Neural cell (in vitro differentiated cells): ENCODE data around the gene KCNQ2. TPM values are rescaled to one million over a fixed set of nuclear protein-coding genes. Genes with fewer than 3 reads are reported as not detected.

Experiments
- H2AFZ ChIP-seq: fragments of 200-600, 300-800 bp; sonication (generic), shearing (Covaris generic); 2 replicates; pipeline ENCODE4 v1.6.0; 2014; ENCODE audit warnings: low read depth, mild to moderate bottlenecking, antibody characterized with exemption, low read length, moderate library complexity
- H3F3A ChIP-seq: fragments of 200-600 bp; shearing (Covaris generic); 2 replicates; pipeline ENCODE4 v1.6.1; 2016; ENCODE audit warnings: mild to moderate bottlenecking, moderate library complexity, mixed read lengths, antibody characterized with exemption, low read length; ENCODE audit not compliant: insufficient read depth, poor library complexity, severe bottlenecking
- H3K27ac ChIP-seq: fragments of 200-600, 300-800 bp; sonication (generic), shearing (Covaris generic); 2 replicates; pipeline ENCODE4 v1.5.1; 2014; ENCODE audit warnings: mild to moderate bottlenecking, low read length, moderate library complexity
- H3K27me3 ChIP-seq: fragments of 300-800, 200-600 bp; sonication (generic), shearing (Covaris generic); 2 replicates; pipeline ENCODE4 v1.6.0; 2014; ENCODE audit warnings: mild to moderate bottlenecking, low read depth, low read length, moderate library complexity; ENCODE audit not compliant: insufficient read depth
- H3K36me3 ChIP-seq: fragments of 300-800, 200-600 bp; sonication (generic), shearing (Covaris generic); 2 replicates; pipeline ENCODE4 v1.5.1; 2014; ENCODE audit warnings: mild to moderate bottlenecking, antibody characterized with exemption, low read length, moderate library complexity; ENCODE audit not compliant: insufficient read depth
- H3K4me2 ChIP-seq: fragments of 300-800, 200-600 bp; sonication (generic), shearing (Covaris generic); 2 replicates; pipeline ENCODE4 v1.6.0; 2014; ENCODE audit warnings: mild to moderate bottlenecking, low read length
- H3K4me3 ChIP-seq: fragments of 300-800, 200-600 bp; sonication (generic), shearing (Covaris generic); 2 replicates; pipeline ENCODE4 v1.5.1; 2014; ENCODE audit warnings: mild to moderate bottlenecking, low read length, moderate library complexity
- H3K79me2 ChIP-seq: fragments of 200-600 bp; shearing (Covaris generic); replicated peaks from 2 replicates; pipeline ENCODE4 v1.6.0; 2014; ENCODE audit warnings: mild to moderate bottlenecking, low read length, moderate library complexity; ENCODE audit not compliant: insufficient read depth
- H3K9ac ChIP-seq: fragments of 300-800, 200-600 bp; sonication (generic), shearing (Covaris generic); 2 replicates; pipeline ENCODE4 v1.6.1; 2016; ENCODE audit warnings: mild to moderate bottlenecking, low read length, mixed read lengths
- H3K9me2 ChIP-seq: fragments of 200-600 bp; shearing (Covaris generic); 2 replicates; pipeline ENCODE4 v1.6.1; 2016; ENCODE audit warnings: mild to moderate bottlenecking, low read length, mixed read lengths; ENCODE audit not compliant: insufficient read depth
- H3K9me3 ChIP-seq: fragments of 200-600, 300-800 bp; sonication (generic), shearing (Covaris generic); 2 replicates; pipeline ENCODE4 v1.6.1; 2016; ENCODE audit warnings: mild to moderate bottlenecking, mixed run types, low read length, moderate library complexity, mixed read lengths
- H4K20me1 ChIP-seq: fragments of 200-600 bp; shearing (Covaris generic); 2 replicates; pipeline ENCODE4 v1.6.1; 2016; ENCODE audit warnings: mild to moderate bottlenecking, mixed run types; ENCODE audit not compliant: insufficient read depth
- CTCF ChIP-seq: fragments of 450-650 bp; IDR thresholded peaks from 2 replicates; pipeline ENCODE4 v1.5.1; 2014; ENCODE audit warnings: antibody characterized with exemption, mild to moderate bottlenecking, moderate library complexity; ENCODE audit not compliant: poor library complexity, severe bottlenecking
- EP300 ChIP-seq: fragments of 450-650 bp; conservative IDR thresholded peaks from 2 replicates; pipeline ENCODE4 v1.6.1; 2014; ENCODE audit warnings: antibody characterized with exemption, mild to moderate bottlenecking, moderate library complexity; ENCODE audit not compliant: poor library complexity, severe bottlenecking
- EZH2 ChIP-seq: fragments of 200-600, 300-800 bp; shearing (Covaris generic), sonication (generic); IDR thresholded peaks from 2 replicates; pipeline ENCODE4 v1.6.1; 2014; ENCODE audit warnings: antibody characterized with exemption, low read length, borderline replicate concordance, mild to moderate bottlenecking; ENCODE audit not compliant: insufficient read depth, poor library complexity, severe bottlenecking
- MXI1 ChIP-seq: fragments of 450-650 bp; conservative IDR thresholded peaks from 2 replicates; pipeline ENCODE4 v1.6.1; 2014; ENCODE audit warnings: antibody characterized with exemption, mild to moderate bottlenecking; ENCODE audit not compliant: poor library complexity, severe bottlenecking
- POLR2AphosphoS5 ChIP-seq: IDR thresholded peaks from 2 replicates; pipeline ENCODE4 v1.6.1; 2012
- RAD21 ChIP-seq: fragments of 450-650 bp; conservative IDR thresholded peaks from 2 replicates; pipeline ENCODE4 v1.6.1; 2014; ENCODE audit warnings: antibody characterized with exemption, mild to moderate bottlenecking, moderate library complexity
- REST ChIP-seq: IDR thresholded peaks from 2 replicates; pipeline ENCODE4 v1.6.1; 2012; ENCODE audit warnings: borderline replicate concordance
- SMC3 ChIP-seq: fragments of 450-650 bp; conservative IDR thresholded peaks from 2 replicates; pipeline ENCODE4 v1.6.1; 2014; ENCODE audit warnings: antibody characterized with exemption, mild to moderate bottlenecking, moderate library complexity; ENCODE audit not compliant: poor library complexity
- TAF1 ChIP-seq: IDR thresholded peaks from 2 replicates; pipeline ENCODE4 v1.6.1; 2012; ENCODE audit warnings: low read depth
- polyA plus RNA-seq: library from polyadenylated mRNA; depleted of rRNA; stranded (reverse); fragments of >200 nt; gene quantifications from 2 replicates; pipeline ENCODE4 v1.2.3, GENCODE V29; 2014

KCNQ2 gene
- polyA plus RNA-seq, 1 donor from 2014 or later: 84.7 TPM

- no peaks in the 10 kb centered on the region for H4K20me1 ChIP-seq
- no peak overlapping the region for H3K4me3 ChIP-seq
- no peak for TF ChIP-seq TAF1
- TF ChIP-seq CTCF: no peak
- no peak for TF ChIP-seq SMC3
- no peak for TF ChIP-seq RAD21
- TF ChIP-seq EZH2: no peak
- TF ChIP-seq POLR2AphosphoS5: no peak
- no peak for TF ChIP-seq EP300
- TF ChIP-seq REST: no peak
- no peak for TF ChIP-seq MXI1
These were observed 24.4 kb downstream of the KCNQ2 start for GRCh38 chr20:63448031-63448430.

GRCh38 chr20:63447320-63447719 lies 25.1 kb downstream of the KCNQ2 start:
- no peak overlapping the region for H3K27ac ChIP-seq
- H3K4me3 ChIP-seq: no peak overlapping the region

More at GRCh38 chr20:63448031-63448430, 24.4 kb downstream of the KCNQ2 start:
- Histone ChIP-seq H3K27me3 (no peaks in the 10 kb centered on the region), H3K79me2 (peaks cover 41% of the 10 kb centered on the region), H3K4me2 (no peak overlapping the region), H3K27ac (peak overlapping the region; percentile 5), H3K9me3 (no peaks in the 10 kb centered on the region), H3K9me2 (no peaks in the 10 kb centered on the region), H3K36me3 (no peaks in the 10 kb centered on the region), H2AFZ (no peak overlapping the region), H3K9ac (no peak overlapping the region), H3F3A (no peaks in the 10 kb centered on the region)

More at GRCh38 chr20:63447320-63447719, 25.1 kb downstream of the KCNQ2 start:
- no peak overlapping the region for H3K4me2 ChIP-seq
- TF ChIP-seq SMC3 (no peak), MXI1 (no peak), EP300 (no peak), POLR2AphosphoS5 (no peak), RAD21 (no peak), EZH2 (no peak), REST (no peak), CTCF (no peak), TAF1 (no peak)
- H2AFZ ChIP-seq: no peak overlapping the region
- H3K36me3 ChIP-seq: no peaks in the 10 kb centered on the region
- no peaks in the 10 kb centered on the region for H3F3A ChIP-seq
- H3K9me2 ChIP-seq: no peaks in the 10 kb centered on the region
- peaks cover 39% of the 10 kb centered on the region for H3K79me2 ChIP-seq
- no peaks in the 10 kb centered on the region for H4K20me1 ChIP-seq
- H3K27me3 ChIP-seq: no peaks in the 10 kb centered on the region
- H3K9ac ChIP-seq: no peak overlapping the region
- no peaks in the 10 kb centered on the region for H3K9me3 ChIP-seq
